Nephron (organoid): ENCODE data around the gene ARL8A.

Experiments used
- H3K27ac Mint-ChIP-seq, 3 experiments: 2 replicates each; pipeline ENCODE4 v1.8.0; 2020; ENCODE audit warnings: mixed read lengths in 3 of 3, mild to moderate bottlenecking in 2 of 3, moderate library complexity in 1 of 3
- H3K27me3 Mint-ChIP-seq: 2 replicates; pipeline ENCODE4 v1.8.0; 2021; ENCODE audit warnings: low read depth, mild to moderate bottlenecking, moderate library complexity, mixed read lengths
- H3K36me3 Mint-ChIP-seq: 2 replicates; pipeline ENCODE4 v1.8.0; 2020; ENCODE audit warnings: low read depth, mixed read lengths
- H3K4me1 Mint-ChIP-seq: 2 replicates; pipeline ENCODE4 v1.8.0; 2020; ENCODE audit warnings: mixed read lengths
- H3K4me3 Mint-ChIP-seq, 3 experiments: 2 replicates each; pipeline ENCODE4 v1.8.0; 2020; ENCODE audit warnings: mild to moderate bottlenecking in 3 of 3, mixed read lengths in 3 of 3, moderate library complexity in 2 of 3
- H3K9me3 Mint-ChIP-seq: 2 replicates; pipeline ENCODE4 v1.8.0; 2020; ENCODE audit warnings: mixed read lengths
- TF ChIP-seq, protein P1 (sequence below), 3 experiments: fragments of 200-600 bp; sonication (generic); IDR thresholded peaks; one replicate each; pipeline ENCODE4 v1.5.0; 2021; ENCODE audit warnings: antibody characterized with exemption in 3 of 3; ENCODE audit not compliant: unreplicated experiment in 3 of 3

Gene ARL8A

DNA sequence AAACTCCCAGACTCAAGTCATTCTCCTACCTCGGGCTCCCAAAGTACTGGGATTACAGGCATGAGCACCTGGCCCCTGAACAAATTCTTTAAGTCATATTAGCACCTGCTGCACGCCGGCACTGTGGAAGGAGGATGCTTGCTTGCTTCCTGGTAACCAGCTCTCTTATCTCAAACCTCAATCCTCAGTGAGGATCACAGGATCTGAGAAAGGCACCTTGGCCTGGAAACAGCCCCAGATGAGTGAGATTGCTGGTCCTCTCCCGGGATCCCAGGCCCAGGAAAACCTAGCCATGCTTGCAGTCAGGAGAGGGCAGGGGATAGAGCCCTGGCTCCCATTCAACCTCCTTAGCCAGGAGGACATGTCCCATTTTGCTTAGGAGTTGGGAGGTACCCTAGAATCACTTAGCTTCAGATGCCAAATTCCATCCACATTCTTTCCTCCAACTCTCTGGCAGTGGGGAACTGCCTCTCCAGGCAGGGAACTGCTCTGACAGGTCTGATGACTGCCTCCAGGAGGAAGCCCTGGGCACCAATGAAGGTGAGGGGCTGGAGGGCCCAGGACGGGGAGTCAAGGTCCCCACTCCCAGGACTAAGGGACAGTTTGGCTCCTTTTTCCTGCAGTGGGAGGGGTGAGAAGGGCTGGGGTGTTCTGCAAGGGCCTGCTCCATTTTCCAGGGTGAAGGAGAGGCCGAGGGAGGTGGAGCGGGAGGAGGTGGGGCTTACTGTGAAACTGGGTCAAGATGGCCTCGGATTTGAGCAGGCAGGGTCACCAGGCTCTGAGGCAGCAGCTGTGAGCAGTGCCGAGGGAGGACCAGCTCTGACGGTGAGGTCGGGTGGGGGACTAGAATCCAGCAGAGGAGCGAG lies 12.3 kb downstream of the ARL8A start:
- no peaks in the 10 kb centered on the region for H3K9me3 Mint-ChIP-seq
- no peak overlapping the region for H3K4me3 Mint-ChIP-seq
- peaks cover 18% of the 10 kb centered on the region for H3K36me3 Mint-ChIP-seq
- peak overlapping the region; percentile 68 to 78 (median 77) for H3K27ac Mint-ChIP-seq
- no peaks in the 10 kb centered on the region for H3K27me3 Mint-ChIP-seq
- no peaks in the 10 kb centered on the region for H3K4me1 Mint-ChIP-seq
- TF ChIP-seq, protein P1, sequence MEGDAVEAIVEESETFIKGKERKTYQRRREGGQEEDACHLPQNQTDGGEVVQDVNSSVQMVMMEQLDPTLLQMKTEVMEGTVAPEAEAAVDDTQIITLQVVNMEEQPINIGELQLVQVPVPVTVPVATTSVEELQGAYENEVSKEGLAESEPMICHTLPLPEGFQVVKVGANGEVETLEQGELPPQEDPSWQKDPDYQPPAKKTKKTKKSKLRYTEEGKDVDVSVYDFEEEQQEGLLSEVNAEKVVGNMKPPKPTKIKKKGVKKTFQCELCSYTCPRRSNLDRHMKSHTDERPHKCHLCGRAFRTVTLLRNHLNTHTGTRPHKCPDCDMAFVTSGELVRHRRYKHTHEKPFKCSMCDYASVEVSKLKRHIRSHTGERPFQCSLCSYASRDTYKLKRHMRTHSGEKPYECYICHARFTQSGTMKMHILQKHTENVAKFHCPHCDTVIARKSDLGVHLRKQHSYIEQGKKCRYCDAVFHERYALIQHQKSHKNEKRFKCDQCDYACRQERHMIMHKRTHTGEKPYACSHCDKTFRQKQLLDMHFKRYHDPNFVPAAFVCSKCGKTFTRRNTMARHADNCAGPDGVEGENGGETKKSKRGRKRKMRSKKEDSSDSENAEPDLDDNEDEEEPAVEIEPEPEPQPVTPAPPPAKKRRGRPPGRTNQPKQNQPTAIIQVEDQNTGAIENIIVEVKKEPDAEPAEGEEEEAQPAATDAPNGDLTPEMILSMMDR (IDR thresholded peaks at IDR 0.05; ENCODE audit: unreplicated experiment in 3 of 3), result no peak

DNA sequence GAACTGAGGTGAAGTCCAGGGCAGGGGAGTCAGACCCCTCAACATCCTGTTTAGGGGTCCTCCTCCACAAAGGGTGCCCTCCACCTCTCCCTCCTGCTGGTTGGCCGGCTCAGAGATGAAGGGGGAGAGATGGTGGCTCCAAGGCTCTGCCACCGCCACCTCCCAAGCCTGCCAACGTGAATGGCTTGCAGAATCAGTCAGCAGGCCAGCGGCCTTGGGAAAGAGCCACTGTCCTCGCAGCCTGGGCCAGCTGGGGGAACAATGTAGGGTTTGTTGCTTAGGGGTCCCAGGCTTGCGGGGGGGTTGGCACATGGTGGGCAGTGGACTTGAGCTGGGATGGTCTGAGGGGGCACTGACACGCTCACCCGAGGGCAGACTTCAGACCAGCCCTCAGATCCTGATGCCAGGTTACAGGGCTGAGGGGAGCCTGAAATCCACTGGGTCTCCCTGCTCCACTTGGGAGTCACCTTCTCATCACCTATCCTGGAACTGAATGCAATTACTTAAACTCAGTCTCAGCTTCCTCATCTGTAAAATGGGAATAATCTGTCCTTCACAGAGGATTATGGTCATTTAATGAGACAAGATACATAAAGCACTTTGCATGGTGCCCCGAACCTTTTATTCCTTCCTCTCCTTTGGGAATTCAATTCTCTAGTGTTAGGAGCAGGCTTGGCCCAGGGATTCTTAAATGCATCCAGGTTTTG lies 13.6 kb downstream of the ARL8A start:
- H3K36me3 Mint-ChIP-seq, result peaks cover 18% of the 10 kb centered on the region
- no peaks in the 10 kb centered on the region for H3K4me1 Mint-ChIP-seq
- H3K27ac Mint-ChIP-seq, result no peak overlapping the region
- H3K27me3 Mint-ChIP-seq, result peaks cover 1% of the 10 kb centered on the region
- TF ChIP-seq, protein P1 (IDR thresholded peaks at IDR 0.05; ENCODE audit: unreplicated experiment in 3 of 3), result no peak
- no peak overlapping the region for H3K4me3 Mint-ChIP-seq
- no peaks in the 10 kb centered on the region for H3K9me3 Mint-ChIP-seq

DNA sequence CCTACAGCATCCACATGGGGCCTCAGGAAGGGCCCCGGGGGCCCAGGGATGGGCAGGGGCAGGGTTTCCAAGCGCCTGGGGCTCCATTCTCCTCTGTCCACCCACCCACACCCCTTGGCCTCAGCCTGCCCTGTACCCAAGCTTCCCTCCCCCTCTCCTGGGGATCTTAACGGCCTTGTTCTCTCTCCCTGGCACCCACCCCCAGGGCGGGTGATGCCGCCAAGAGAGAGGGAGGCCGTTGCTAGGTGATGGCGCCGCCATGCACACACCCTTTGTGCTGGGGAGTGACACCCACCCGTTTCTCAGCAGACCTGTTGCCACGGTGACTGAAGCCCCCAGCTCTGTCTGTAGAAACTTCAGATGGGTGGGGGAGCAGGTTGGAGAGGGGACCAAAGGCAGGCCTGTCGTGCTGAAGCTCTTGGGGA lies 14.2 kb downstream of the ARL8A start:
- Mint-ChIP-seq H3K27ac (no peak overlapping the region), H3K36me3 (peaks cover 17% of the 10 kb centered on the region), H3K4me1 (no peaks in the 10 kb centered on the region), H3K4me3 (no peak overlapping the region), H3K9me3 (no peaks in the 10 kb centered on the region), H3K27me3 (peaks cover 8% of the 10 kb centered on the region)
- TF ChIP-seq, protein P1 (IDR thresholded peaks at IDR 0.05; ENCODE audit: unreplicated experiment in 3 of 3), result no peak

DNA sequence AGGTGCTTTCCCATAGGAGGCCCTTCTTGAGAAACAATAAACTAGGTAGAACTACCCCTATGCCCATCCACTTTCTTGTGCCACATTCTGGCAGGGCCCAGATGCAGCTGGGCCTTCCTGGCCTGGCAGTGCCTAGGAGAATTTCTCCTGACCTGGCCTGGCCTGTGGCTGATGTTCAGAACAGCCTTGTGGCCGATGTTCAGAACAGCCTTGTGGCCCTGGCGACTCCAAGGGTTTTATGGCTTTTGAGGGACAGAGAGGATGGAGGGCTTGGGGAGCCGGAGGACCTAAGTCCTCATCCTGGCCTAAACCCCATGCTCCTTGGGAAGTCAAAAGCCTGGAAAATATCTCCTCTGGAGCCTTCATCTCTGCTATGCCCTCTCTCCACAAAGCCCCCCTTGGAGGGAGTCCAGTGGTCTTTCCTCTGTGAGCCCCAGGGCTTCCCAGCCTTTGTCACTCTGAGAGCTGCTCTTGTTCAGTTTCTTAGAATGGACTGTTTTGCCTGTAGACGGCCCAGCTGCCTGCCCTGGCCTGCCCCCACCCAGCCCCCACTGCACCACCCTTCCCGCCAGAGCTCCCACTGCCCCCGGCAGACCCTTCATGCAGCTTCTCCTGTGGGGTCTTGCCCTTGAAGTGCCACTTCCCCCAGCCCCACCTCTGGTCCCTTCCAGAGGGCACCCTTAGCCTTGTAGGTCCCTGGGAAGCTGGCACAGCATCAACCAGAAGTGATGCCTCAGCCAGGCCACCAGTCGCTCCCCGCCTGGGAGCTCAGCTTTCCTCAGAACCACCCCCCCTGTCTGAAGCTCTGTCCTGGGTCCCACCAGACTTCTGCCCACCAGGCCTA lies 14.9 kb downstream of the ARL8A start:
- H3K27me3 Mint-ChIP-seq, result peaks cover 10% of the 10 kb centered on the region
- no peak overlapping the region for H3K4me3 Mint-ChIP-seq
- no peaks in the 10 kb centered on the region for H3K9me3 Mint-ChIP-seq
- H3K4me1 Mint-ChIP-seq, result no peaks in the 10 kb centered on the region
- peaks cover 11% of the 10 kb centered on the region for H3K36me3 Mint-ChIP-seq
- TF ChIP-seq, protein P1 (IDR thresholded peaks at IDR 0.05; ENCODE audit: unreplicated experiment in 3 of 3), result no peak
- no peak overlapping the region for H3K27ac Mint-ChIP-seq

DNA sequence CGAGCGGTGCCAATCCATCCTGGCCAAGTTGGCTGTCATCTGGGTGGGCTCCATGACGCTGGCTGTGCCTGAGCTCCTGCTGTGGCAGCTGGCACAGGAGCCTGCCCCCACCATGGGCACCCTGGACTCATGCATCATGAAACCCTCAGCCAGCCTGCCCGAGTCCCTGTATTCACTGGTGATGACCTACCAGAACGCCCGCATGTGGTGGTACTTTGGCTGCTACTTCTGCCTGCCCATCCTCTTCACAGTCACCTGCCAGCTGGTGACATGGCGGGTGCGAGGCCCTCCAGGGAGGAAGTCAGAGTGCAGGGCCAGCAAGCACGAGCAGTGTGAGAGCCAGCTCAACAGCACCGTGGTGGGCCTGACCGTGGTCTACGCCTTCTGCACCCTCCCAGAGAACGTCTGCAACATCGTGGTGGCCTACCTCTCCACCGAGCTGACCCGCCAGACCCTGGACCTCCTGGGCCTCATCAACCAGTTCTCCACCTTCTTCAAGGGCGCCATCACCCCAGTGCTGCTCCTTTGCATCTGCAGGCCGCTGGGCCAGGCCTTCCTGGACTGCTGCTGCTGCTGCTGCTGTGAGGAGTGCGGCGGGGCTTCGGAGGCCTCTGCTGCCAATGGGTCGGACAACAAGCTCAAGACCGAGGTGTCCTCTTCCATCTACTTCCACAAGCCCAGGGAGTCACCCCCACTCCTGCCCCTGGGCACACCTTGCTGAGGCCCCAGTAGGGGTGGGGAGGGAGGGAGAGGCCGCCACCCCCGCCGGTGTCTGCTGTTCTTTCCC lies 16.5 kb downstream of the ARL8A start:
- TF ChIP-seq, protein P1 (IDR thresholded peaks at IDR 0.05; ENCODE audit: unreplicated experiment in 3 of 3), result no peak
- Mint-ChIP-seq H3K9me3 (no peaks in the 10 kb centered on the region), H3K27ac (no peak overlapping the region), H3K4me3 (no peak overlapping the region), H3K27me3 (peaks cover 16% of the 10 kb centered on the region), H3K36me3 (peaks cover 7% of the 10 kb centered on the region), H3K4me1 (no peaks in the 10 kb centered on the region)
